ENCODE measurements around the gene RRP36. TPM values are rescaled to one million over a fixed set of nuclear protein-coding genes. Genes with fewer than 3 reads are reported as not detected.

The RRP36 gene
- total and polyA plus RNA-seq, 2 of the 8 experiments (the other 6 are each of a cell fraction or from before 2014, with no cell fraction given) = 33.9 to 92.3 TPM

DNA sequence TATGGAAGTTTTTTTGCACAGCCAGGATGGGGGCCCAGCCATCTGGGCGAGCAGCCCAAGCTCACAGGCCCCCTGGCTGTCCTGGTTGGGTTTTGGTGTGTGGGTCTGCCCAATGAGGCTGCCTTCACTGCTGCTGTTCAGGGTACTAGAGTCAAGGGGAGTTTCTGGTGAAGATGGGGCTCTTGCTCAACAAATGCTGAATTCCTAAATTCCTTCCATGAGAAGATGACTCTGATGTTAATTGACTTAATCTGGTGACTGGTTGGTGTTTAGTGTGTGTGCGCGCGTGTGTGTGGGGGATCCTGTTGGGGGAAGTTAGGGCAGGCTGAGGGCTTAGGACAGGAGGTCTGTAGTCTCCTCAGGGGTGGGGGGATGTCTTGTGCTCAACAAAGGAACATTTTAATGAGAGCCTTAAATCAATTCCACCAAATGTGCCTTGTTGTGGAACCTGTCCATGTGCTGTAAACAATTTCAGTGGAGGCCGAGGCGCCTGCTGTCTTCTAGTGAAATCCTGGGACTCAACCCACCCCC lies 56.6 kb downstream of the RRP36 start:
- peak; percentile 59; the same call in 1 of the 2 replicates for TF ChIP-seq CEBPB (IDR thresholded peaks at IDR 0.05; ENCODE audit: low read depth, low read length)
- 0 out of 2 replicates have a peak, but pooled peaks have one; percentile 24 for TF ChIP-seq POLR2AphosphoS5 (IDR thresholded peaks at IDR 0.05; ENCODE audit: low read depth, low read length)
- TF ChIP-seq PHF8 (conservative IDR thresholded peaks at IDR 0.05; ENCODE audit: low read depth, low read length) = no peak
- H2BK120ac ChIP-seq (replicated peaks; ENCODE audit: low read depth, low read length) = no peak overlapping the region
- peak overlapping the region; percentile 32; the same call in 1 of the 2 replicates for H3K18ac ChIP-seq (ENCODE audit: extremely low read depth, low read length)
- WGBS, 2 experiments (ENCODE audit: extremely low coverage in 1 of 2, insufficient coverage in 1 of 2, insufficient read length in 1 of 2, insufficient replicate concordance in 2 of 2, low coverage in 1 of 2, low lambda C conversion rate in 2 of 2, missing lambda C conversion rate in 1 of 2) = 67% methylated on average over 6 of the region's 6 CpGs; no CpG with 5 or more reads in 1 of the 2 experiments
- H3K9ac ChIP-seq (replicated peaks in 1 of 4; ENCODE audit: extremely low read depth in 1 of 4, low read depth in 3 of 4, low read length in 3 of 4) = peak overlapping the region in 1 of 4 experiments; percentile 16; a peak in 2 of 7 replicates
- H3K27me3 ChIP-seq (replicated peaks in 1 of 4; ENCODE audit: control insufficient read depth in 3 of 4, extremely low read depth in 1 of 4, insufficient read depth in 3 of 4, low read length in 3 of 4) = 0 out of 7 replicates have a peak, but pooled peaks cover 0 to 2% (median 0%) of the 10 kb centered on the region in 4 experiments
- no peak overlapping the region for H3K4ac ChIP-seq (replicated peaks; ENCODE audit: insufficient read length, low read depth, low read length)
- no peaks in the 10 kb centered on the region for H3K9me3 ChIP-seq (ENCODE audit: insufficient read depth in 2 of 2, low read depth in 1 of 2, low read length in 1 of 2)
- H2BK12ac ChIP-seq (ENCODE audit: low read depth, low read length) = no peak overlapping the region
- H3K23me2 ChIP-seq (ENCODE audit: low read depth, low read length) = peaks cover 10% of the 10 kb centered on the region; the same call in 1 of the 2 replicates
- no peak overlapping the region for H3K23ac ChIP-seq (ENCODE audit: insufficient read length)
- H2AK5ac ChIP-seq (ENCODE audit: low read depth, low read length) = no peak overlapping the region; the same call in 1 of the 2 replicates
- H3K36me3 ChIP-seq (ENCODE audit: control insufficient read depth in 2 of 4, insufficient read depth in 4 of 4, low read length in 3 of 4) = peaks cover 0 to under 1% (median 0%) of the 10 kb centered on the region in 4 experiments; a peak in 2 of 8 replicates
- POLR2A ChIA-PET (ENCODE audit: partially characterized antibody) = interaction anchor here (0.9 to 5.0 kb wide), 12 partner anchors 9 to 102 kb away, joined by 3 to 43 read pairs (median 9); partner anchors contain the start of genes CUL7, KLC4, MRPL2 and SRF
- CTCF ChIA-PET (ENCODE audit: partially characterized antibody) = interaction anchor here (0.6 to 4.8 kb wide), 8 partner anchors 7 to 96 kb away, joined by 3 to 40 read pairs (median 12); no protein-coding TSS in a partner anchor
- H4K8ac ChIP-seq (ENCODE audit: extremely low read depth, insufficient read depth, low read length) = no peak overlapping the region
- no peak overlapping the region for H2BK5ac ChIP-seq (ENCODE audit: low read depth, low read length)
- H3K4me1 ChIP-seq (replicated peaks in 1 of 4; ENCODE audit: control insufficient read depth in 3 of 4, insufficient read depth in 4 of 4, low read length in 3 of 4) = peaks cover 6 to 19% (median 10%) of the 10 kb centered on the region in 4 experiments; a peak in 6 of 7 replicates
- H3K14ac ChIP-seq (ENCODE audit: insufficient read length) = no peak overlapping the region
- H4K20me1 ChIP-seq (replicated peaks in 1 of 2; ENCODE audit: control insufficient read depth in 1 of 2, insufficient read depth in 2 of 2, low read length in 2 of 2) = peaks cover 15 to 18% of the 10 kb centered on the region in 2 experiments
- peak overlapping the region; percentile 84 to 95 (median 94); a peak in 7 of 8 replicates for H3K4me3 ChIP-seq (ENCODE audit: extremely low read depth in 1 of 4, insufficient read depth in 2 of 4, low read depth in 3 of 4, low read length in 4 of 4)
- H3K27ac ChIP-seq (ENCODE audit: low read depth, low read length) = no peak overlapping the region
- no peak overlapping the region for H3K56ac ChIP-seq (replicated peaks; ENCODE audit: insufficient read length, low read depth, low read length)
- no peak overlapping the region for H2BK20ac ChIP-seq (ENCODE audit: low read length)
- no peak for FAIRE-seq
- H2AFZ ChIP-seq (ENCODE audit: low read length) = no peak overlapping the region
- no peak for DNase-seq (ENCODE audit: low read depth in 1 of 2, low spot score in 2 of 2)
- peaks cover 15% of the 10 kb centered on the region for H3K79me1 ChIP-seq (ENCODE audit: low read depth, low read length)
- peak overlapping the region; percentile 68 to 72 for H3K4me2 ChIP-seq (ENCODE audit: insufficient read depth in 1 of 2, low read depth in 2 of 2, low read length in 2 of 2)
- H4K5ac ChIP-seq (ENCODE audit: insufficient read length, low read depth, low read length) = no peak overlapping the region
- H2BK15ac ChIP-seq (ENCODE audit: low read length) = 0 out of 2 replicates have a peak overlapping the region, but pooled peaks have one; percentile 46
- H4K91ac ChIP-seq (replicated peaks; ENCODE audit: insufficient read length, low read length) = no peak overlapping the region
- peaks cover 12 to 61% of the 10 kb centered on the region in 2 experiments for H3K79me2 ChIP-seq (ENCODE audit: control insufficient read depth in 1 of 2, insufficient read depth in 2 of 2, low read length in 2 of 2)
